Common myeloid progenitor, CD34-positive (primary cell): ENCODE data around the gene YAP1.

Experiments used
- CTCF ChIA-PET: fragments of 350-600 bp; sonication (Branson Sonifier 250); formaldehyde crosslinking; loops from one replicate; lab custom pipeline; 2021; ENCODE audit warnings: antibody characterized with exemption; lab: Charles Lee
- POLR2A ChIA-PET: fragments of 350-600 bp; sonication (Branson Sonifier 250); formaldehyde crosslinking; loops from one replicate; lab custom pipeline; 2021; ENCODE audit warnings: antibody characterized with exemption; lab: Charles Lee
- DNase-seq, 3 donors: peaks; one replicate each; pipeline versions ENCODE4 v3.0.0 to v3.0.0-alpha.2; 2013
- H3K27ac ChIP-seq, 2 experiments: 1 replicate in 1 of 2; 2 replicates in 1 of 2; pipeline ENCODE4 v1.7.0; 2013; ENCODE audit warnings: inconsistent platforms in 2 of 2, low read length in 2 of 2, mild to moderate bottlenecking in 2 of 2, low read depth in 1 of 2, moderate library complexity in 1 of 2; ENCODE audit not compliant: severe bottlenecking in 2 of 2, insufficient read depth in 1 of 2, poor library complexity in 1 of 2
- H3K27me3 ChIP-seq, 5 experiments: replicated peaks in 2 of 5; 1 replicate in 3 of 5; 2 replicates in 2 of 5; pipeline versions ENCODE4 v1.6.1 to v1.7.0; 2013; ENCODE audit warnings: low read length in 4 of 5, mild to moderate bottlenecking in 2 of 5, moderate library complexity in 2 of 5, inconsistent platforms in 1 of 5; ENCODE audit not compliant: insufficient read depth in 5 of 5, control insufficient read depth in 4 of 5
- H3K36me3 ChIP-seq, 4 experiments: 1 replicate in 2 of 4; 2 replicates in 2 of 4; pipeline versions ENCODE4 v1.6.1 to v1.7.0; 2013; ENCODE audit warnings: low read length in 3 of 4, control low read depth in 1 of 4, mild to moderate bottlenecking in 1 of 4; ENCODE audit not compliant: control insufficient read depth in 4 of 4, insufficient read depth in 4 of 4
- H3K4me1 ChIP-seq, 4 experiments: 1 replicate in 3 of 4; 2 replicates in 1 of 4; pipeline versions ENCODE4 v1.6.1 to v1.7.1; 2013; ENCODE audit warnings: low read length in 3 of 4, mild to moderate bottlenecking in 3 of 4, control low read depth in 1 of 4, inconsistent platforms in 1 of 4, moderate library complexity in 1 of 4; ENCODE audit not compliant: control insufficient read depth in 4 of 4, insufficient read depth in 4 of 4; ENCODE audit errors: control extremely low read depth in 1 of 4
- H3K4me3 ChIP-seq, 7 experiments: 1 replicate in 4 of 7; 2 replicates in 3 of 7; pipeline versions ENCODE4 v1.5.1 to v1.7.0; 2013; ENCODE audit warnings: mild to moderate bottlenecking in 7 of 7, low read length in 6 of 7, moderate library complexity in 6 of 7, inconsistent platforms in 2 of 7, low read depth in 2 of 7, control low read depth in 1 of 7; ENCODE audit not compliant: insufficient read depth in 4 of 7, control insufficient read depth in 1 of 7; ENCODE audit errors: extremely low read depth in 1 of 7
- H3K9me3 ChIP-seq, 5 experiments: 1 replicate in 4 of 5; 2 replicates in 1 of 5; pipeline versions ENCODE4 v1.6.1 to v1.7.1; 2013; ENCODE audit warnings: low read length in 4 of 5, mild to moderate bottlenecking in 2 of 5, inconsistent platforms in 1 of 5, low read depth in 1 of 5, moderate library complexity in 1 of 5; ENCODE audit not compliant: control insufficient read depth in 4 of 5, insufficient read depth in 2 of 5; ENCODE audit errors: control extremely low read depth in 1 of 5
- WGBS: methylation state at CpG from one replicate; pipeline ENCODE4 v1.1.5; 2013; ENCODE audit not compliant: insufficient coverage; 5-methylcytosine and 5-hydroxymethylcytosine counted together

The YAP1 gene

DNA sequence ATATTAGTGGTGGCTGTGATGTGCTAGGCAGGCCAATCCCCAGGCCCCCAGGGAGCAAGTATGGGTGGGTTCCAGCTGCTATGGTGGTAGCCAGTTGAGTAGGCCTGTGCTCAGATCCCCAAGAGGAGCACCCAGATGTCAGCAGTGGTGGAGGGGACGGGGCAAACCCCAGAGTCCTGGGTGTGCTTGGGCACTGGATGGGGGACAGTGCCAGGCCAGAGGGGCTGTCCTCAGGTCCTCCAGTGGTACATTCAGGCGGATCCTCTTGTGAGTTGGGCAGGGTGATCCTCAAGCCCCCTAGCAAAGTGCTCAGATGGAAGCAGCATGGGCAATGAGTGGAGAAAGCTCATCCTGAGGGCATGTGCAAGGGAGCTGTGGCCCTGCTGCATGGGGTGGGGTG is 37.0 kb upstream of the YAP1 start:
- H3K27me3 ChIP-seq = peaks cover 0 to 22% (median 3%) of the 10 kb centered on the region in 5 experiments
- no peaks in the 10 kb centered on the region for H3K36me3 ChIP-seq
- WGBS = 100% methylated on average over 2 of the region's 2 CpGs
- ChIA-PET CTCF (no interaction called here), POLR2A (no interaction called here)
- H3K9me3 ChIP-seq = peaks cover 0 to 45% (median 13%) of the 10 kb centered on the region in 5 experiments
- H3K4me3 ChIP-seq = no peak overlapping the region
- no peak overlapping the region for H3K27ac ChIP-seq
- DNase-seq = no peak
- H3K4me1 ChIP-seq = no peaks in the 10 kb centered on the region

DNA sequence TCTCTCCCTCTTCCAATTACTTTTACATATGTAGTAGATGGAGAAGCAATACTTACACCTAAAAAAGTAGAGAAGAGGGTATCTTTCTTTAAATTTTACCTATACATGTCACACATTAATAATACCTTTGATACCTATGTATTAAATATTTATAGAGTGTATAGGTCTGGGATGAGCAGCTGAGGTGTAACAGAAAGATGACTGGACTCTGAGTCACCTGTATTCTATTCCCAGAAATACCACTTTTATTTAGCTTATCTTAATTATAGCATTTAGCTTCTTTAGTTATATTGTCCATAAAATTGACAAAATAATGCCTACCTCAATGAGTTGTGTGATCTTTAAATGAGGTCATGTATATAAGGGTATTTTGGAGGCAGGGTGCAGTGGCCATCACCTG is 30.6 kb upstream of the YAP1 start:
- Histone ChIP-seq H3K4me1 (no peaks in the 10 kb centered on the region), H3K27ac (no peak overlapping the region), H3K27me3 (peaks cover 0 to 47% (median 3%) of the 10 kb centered on the region in 5 experiments), H3K9me3 (peaks cover 0 to 5% (median 0%) of the 10 kb centered on the region in 5 experiments), H3K36me3 (no peaks in the 10 kb centered on the region), H3K4me3 (no peak overlapping the region)
- ChIA-PET POLR2A (no interaction called here), CTCF (no interaction called here)
- DNase-seq = no peak

DNA sequence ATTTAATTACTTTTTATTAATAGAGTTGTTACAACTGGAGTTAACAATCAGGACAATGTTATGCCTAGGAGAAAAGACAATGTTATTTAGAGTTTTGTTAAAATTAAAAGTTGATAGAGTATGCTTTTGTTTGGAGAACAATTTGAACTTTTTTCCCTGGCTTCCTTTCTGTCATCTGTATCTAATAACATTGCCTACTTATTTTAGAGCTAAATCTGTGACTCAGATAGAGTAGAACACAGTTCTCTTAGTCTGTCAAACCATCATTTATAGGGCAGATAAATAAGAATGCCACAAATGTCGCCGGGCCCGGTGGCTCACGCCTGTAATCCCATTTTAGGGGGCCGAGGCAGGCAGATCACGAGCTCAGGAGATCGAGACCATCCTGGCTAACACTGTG is 28.9 kb upstream of the YAP1 start:
- no peaks in the 10 kb centered on the region for H3K4me1 ChIP-seq
- H3K36me3 ChIP-seq = no peaks in the 10 kb centered on the region
- peaks cover 0 to 52% (median 0%) of the 10 kb centered on the region in 5 experiments for H3K27me3 ChIP-seq
- ChIA-PET CTCF (no interaction called here), POLR2A (no interaction called here)
- H3K4me3 ChIP-seq = no peak overlapping the region
- no peak for DNase-seq
- no peak overlapping the region for H3K27ac ChIP-seq
- H3K9me3 ChIP-seq = no peaks in the 10 kb centered on the region
- 96% methylated on average over 4 of the region's 7 CpGs for WGBS

- Histone ChIP-seq H3K4me1 (peaks cover 0 to 9% (median 0%) of the 10 kb centered on the region in 4 experiments), H3K9me3 (no peaks in the 10 kb centered on the region), H3K4me3 (no peak overlapping the region), H3K36me3 (no peaks in the 10 kb centered on the region), H3K27me3 (peaks cover 0 to 70% (median 6%) of the 10 kb centered on the region in 5 experiments), H3K27ac (no peak overlapping the region)
- CTCF ChIA-PET = interaction anchor here (1.0 kb wide), 1 partner anchor 14 kb away, joined by 3 read pairs; no protein-coding TSS in a partner anchor
- POLR2A ChIA-PET = no interaction called here
- 87% methylated on average over 3 of the region's 7 CpGs for WGBS
- DNase-seq = no peak
Measured at GRCh38 chr11:102085864-102086551, 24.2 kb upstream of the YAP1 start.

DNA sequence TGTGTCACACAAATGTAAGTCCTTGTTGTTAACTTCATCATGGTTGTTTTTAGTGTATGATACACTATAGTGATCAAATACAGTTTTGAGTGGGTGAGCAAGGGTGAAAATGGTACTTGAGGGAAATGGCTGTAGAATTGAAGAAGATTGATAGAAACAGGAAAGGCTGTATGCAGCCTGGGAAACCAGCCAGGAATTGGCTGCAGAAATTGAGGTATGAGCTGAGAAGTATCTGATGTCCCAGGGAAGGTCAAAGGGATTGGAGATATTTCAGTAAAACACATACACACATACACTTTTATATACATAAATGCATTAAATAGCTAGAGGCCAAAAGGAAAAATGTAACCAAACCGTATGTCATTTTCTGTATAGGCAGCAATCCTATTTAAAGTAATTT is 13.1 kb upstream of the YAP1 start:
- no peak overlapping the region for H3K4me3 ChIP-seq
- no peak overlapping the region for H3K27ac ChIP-seq
- no peaks in the 10 kb centered on the region for H3K36me3 ChIP-seq
- peaks cover 4 to 46% (median 21%) of the 10 kb centered on the region in 5 experiments for H3K27me3 ChIP-seq
- POLR2A ChIA-PET = no interaction called here
- no peaks in the 10 kb centered on the region for H3K4me1 ChIP-seq
- CTCF ChIA-PET = interaction anchor here (0.6 kb wide), 1 partner anchor 362 kb away, joined by 4 read pairs; no protein-coding TSS in a partner anchor
- no CpG with 5 or more reads among the region's 1 CpG for WGBS
- no peaks in the 10 kb centered on the region for H3K9me3 ChIP-seq
- DNase-seq = no peak

- H3K27me3 ChIP-seq = peaks cover 7 to 59% (median 26%) of the 10 kb centered on the region in 5 experiments
Measured at GRCh38 chr11:102099755-102100154, 10.5 kb upstream of the YAP1 start.

GRCh38 chr11:102108734-102109440 is 1.4 kb upstream of the YAP1 start:
- Histone ChIP-seq H3K4me3 (no peak overlapping the region), H3K4me1 (peaks cover 0 to 22% (median 15%) of the 10 kb centered on the region in 4 experiments), H3K27me3 (peaks cover 21 to 90% (median 40%) of the 10 kb centered on the region in 5 experiments), H3K9me3 (no peaks in the 10 kb centered on the region), H3K27ac (no peak overlapping the region), H3K36me3 (no peaks in the 10 kb centered on the region)
- DNase-seq = no peak
- CTCF ChIA-PET = interaction anchor here (1.0 kb wide), 1 partner anchor 8 kb away, joined by 4 read pairs; no protein-coding TSS in a partner anchor
- POLR2A ChIA-PET = no interaction called here
- WGBS = no CpG with 5 or more reads among the region's 3 CpGs

More at GRCh38 chr11:102099755-102100154, 10.5 kb upstream of the YAP1 start:
- Histone ChIP-seq H3K9me3 (no peaks in the 10 kb centered on the region), H3K36me3 (no peaks in the 10 kb centered on the region), H3K27ac (no peak overlapping the region), H3K4me1 (no peaks in the 10 kb centered on the region), H3K4me3 (no peak overlapping the region)
- 100% methylated on average over 2 of the region's 2 CpGs for WGBS
- DNase-seq = no peak
- ChIA-PET CTCF (interaction anchor here (0.6 to 1.6 kb wide), 3 partner anchors 10 to 121 kb away, joined by 3 to 4 read pairs (median 4); no protein-coding TSS in a partner anchor), POLR2A (no interaction called here)
